EL (cell line): ENCODE data around the gene BTF3.
A peak's percentile ranks its signal among the peaks of the same experiment; 100 is the strongest.
"Not testable (repeated sequence)": the region's sequence is repeated elsewhere in the genome, so short reads cannot be mapped to it uniquely, and the experiment has no call there.

Experiments used
- DNase-seq: peaks from one replicate; pipeline ENCODE4 v3.0.0-alpha.2; 2016

BTF3 gene

DNA sequence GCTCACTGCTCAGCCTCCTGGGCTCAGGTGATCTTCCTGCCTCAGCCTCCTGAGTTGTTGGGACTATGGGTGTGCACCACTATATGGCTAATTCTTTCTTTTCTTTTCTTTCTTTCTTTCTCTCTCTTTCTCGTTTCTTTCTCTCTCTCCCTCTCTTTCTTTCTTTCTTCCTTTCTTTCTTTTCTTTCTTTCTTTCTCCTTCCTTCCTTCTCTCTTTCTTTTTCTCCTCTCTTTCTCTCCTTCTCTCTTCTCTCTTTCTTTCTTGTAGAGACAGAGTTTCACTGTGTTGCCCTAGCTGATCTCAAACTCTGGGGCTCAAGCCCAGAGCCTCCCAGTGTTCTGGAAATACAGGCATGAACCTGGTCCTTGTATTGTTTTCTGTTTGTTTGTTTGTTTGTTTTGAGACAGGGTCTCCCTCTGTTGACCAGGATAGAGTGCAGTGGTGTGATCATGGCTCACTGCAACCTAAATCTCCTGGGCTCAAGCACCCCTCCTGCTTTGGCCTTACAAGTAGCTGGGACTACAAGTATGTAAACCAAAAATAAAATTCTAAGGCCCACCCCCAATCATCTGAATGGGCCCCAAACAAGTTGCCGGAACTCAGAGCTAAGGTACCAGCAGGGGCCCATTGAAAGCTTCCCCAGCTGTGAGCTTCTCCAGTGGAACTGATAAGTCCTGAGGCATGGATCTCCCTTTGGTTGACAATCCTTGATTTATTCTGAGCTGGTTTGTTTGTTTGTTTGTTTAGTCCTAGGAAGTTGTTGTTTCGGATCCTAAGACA lies 11.9 kb upstream of the BTF3 start:
- no peak for DNase-seq

DNA sequence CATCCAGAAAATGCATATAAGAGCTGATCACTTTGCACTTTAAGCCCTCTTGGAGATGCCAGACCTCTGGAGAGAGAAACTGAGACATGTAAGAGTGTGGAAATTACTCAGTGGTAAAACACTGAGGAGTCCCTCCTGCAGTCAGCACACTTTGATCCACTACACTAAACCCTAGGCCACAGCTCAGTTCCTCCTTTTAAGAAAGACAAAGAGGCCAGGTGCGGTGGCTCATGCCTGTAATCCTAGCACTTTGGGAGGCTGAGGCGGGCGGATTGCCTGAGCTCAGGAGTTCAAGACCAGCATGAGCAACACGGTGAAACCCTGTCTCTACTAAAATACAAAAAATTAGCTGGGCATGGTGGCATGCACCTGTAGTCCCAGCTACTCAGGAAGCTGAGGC lies 11.0 kb upstream of the BTF3 start:
- DNase-seq: not testable (repeated sequence)

DNA sequence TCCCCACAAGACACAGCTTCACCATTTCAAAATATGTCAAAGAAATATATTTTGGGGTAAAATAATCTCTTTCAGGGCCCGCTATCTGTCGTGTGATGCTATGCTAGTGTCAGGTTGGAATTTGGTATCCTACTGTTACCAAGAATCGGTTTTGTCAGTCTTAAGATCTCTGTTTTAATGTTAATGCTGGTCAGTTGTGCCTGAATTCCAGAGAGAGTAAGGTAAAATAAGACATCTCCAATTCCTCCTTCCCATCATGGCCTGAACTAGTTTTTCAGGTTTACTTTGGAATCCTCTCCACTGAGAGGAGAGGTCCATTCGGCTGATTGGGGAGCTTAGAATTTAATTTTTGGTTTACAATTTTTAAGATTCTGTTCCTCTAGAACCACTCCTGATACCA lies 10.4 kb upstream of the BTF3 start:
- no peak for DNase-seq

DNA sequence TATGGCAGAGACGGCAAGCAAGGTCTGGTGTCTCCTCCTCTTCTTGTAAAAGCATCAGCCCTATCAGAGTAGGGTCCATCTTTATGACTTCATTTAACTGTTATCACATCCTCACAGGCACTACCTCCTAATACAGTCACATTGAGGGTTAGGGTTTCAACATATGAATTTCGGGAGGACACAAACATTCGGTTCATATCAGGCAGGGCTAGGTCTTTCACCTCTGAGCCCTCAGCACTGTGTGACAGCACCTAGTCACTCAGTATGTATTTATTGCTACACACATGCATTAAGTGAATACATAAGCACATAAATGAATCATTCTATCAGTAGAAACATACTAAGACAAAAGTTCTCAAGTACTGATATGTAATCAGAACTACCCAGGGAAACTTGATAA lies 9.4 kb upstream of the BTF3 start:
- DNase-seq: no peak

DNA sequence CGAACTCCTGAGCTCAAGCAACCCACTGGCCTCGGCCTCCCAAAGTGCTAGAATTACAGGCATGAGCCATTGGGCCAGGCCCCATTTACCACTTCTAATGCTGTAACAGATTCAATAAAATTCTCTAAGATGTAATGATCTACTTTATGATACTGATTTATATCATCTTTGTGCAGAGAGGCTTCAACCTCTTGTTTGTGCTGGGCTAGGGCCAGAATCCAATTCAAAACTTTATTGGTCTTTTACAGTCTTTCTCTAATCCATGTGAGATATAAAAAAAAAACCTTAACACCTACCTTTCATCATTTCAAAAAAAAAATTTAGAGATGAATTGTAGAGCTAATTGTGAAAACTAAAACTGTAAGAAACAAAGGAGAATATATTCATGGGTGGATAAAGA lies 8.2 kb upstream of the BTF3 start:
- DNase-seq: no peak

- DNase-seq: no peak
Measured at GRCh38 chr5:73491155-73491554, 7.1 kb upstream of the BTF3 start.

DNA sequence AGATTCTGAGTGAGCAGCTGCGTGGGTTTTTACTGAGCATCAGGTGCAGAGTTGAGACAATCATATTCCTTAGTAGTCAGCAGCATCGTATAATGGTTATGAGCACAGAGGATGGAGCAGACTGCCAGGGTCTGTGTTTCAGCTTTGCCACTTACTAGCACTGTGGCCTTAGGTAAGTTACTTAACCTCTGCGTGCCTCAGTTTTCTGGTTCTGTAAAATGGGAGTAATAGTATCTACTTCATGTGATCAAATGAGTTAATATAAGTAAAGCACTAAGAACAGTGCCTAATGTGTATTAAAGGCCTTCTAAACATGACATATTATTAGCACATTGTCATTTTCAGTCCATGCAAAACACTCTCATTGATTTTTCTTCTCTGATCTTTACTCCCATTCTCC lies 4.8 kb upstream of the BTF3 start:
- no peak for DNase-seq

DNA sequence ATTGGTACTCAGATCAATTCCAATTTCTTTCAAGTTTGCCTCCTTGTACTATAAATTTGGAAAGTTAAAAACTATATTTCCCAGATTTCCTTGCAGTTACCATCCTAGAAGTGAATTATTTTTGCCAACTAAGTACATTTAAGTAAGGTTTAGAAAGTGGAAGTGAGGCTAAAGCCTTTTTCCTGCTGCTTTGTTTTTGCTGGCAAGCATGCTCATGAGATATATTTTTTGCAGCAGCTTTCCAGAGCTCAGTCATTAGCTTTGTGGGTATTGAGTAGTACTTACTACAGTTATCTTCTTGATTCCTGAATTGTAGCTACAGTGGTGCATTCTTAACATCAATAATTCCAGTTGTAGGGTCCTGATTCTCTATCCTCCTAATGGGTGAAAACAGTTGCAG lies 3.5 kb upstream of the BTF3 start:
- DNase-seq: no peak

- no peak for DNase-seq
Measured at GRCh38 chr5:73495772-73496335, 2.4 kb upstream of the BTF3 start.

GRCh38 chr5:73496984-73497457 lies 1.2 kb upstream of the BTF3 start:
- DNase-seq: peak; percentile 79

DNA sequence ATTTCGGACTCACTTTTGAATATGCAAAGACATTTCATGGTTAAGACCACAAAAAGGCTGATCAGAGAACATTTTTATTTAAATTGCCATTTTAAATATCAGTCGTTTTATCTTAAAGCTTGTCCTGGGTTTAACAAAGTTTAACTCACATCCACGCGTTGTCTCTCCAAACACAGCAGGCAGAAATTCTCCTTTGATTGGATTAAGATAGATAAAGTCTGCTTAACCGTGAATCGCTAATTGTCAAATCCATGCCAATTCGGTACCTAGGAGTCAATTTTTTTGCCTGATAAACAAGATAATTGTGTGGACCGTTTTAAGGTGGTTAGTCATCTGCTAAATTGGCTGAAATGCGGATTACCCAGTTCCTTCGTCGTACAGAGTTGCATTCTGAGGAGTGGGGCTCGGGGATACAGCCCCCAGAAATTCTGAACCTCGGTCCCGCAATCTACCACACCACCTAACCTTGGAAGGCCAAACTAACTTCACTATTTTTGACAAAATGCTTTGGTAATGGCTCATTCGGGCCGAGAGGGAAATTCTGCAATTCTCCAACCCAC lies 665 bp upstream of the BTF3 start:
- DNase-seq: no peak

DNA sequence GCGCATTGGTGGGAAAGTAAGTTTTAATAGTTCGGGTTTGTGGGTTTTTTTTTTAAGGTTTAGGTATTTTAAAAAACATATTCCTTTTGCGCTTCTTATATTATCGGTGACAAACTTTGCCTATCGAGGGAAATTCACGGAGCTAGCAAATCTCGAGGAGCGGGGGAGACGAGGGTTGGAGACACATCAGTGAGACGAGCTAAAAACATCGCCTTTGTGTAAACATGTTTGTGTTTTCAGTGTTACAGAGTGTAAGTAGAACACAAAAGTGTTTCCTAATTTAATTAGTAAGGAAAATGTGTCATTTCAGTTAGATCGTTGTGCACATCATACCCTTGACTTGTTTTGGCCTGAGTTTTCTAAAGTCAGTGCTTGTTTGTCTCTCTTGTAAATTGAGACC lies 945 bp downstream of the BTF3 start:
- DNase-seq: no peak

DNA sequence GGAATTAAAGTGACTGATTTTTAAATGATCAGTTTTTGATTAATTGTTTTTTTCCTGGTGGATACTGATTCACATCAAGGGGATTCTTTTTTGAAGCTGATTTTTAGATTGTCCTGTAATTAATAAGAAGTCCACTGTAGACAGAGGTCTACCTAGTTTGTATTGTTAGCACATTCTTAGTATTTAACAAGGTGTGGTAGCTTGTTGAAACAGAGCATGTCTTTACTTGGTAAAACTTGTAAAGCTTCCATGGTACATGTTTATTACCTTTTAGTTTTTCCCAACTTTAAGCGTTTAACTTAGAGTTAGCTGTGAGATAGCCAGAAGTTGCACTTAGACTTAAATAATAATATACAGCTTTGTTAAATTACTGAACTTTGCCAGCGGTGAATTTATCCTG lies 1.5 kb downstream of the BTF3 start:
- DNase-seq: no peak

DNA sequence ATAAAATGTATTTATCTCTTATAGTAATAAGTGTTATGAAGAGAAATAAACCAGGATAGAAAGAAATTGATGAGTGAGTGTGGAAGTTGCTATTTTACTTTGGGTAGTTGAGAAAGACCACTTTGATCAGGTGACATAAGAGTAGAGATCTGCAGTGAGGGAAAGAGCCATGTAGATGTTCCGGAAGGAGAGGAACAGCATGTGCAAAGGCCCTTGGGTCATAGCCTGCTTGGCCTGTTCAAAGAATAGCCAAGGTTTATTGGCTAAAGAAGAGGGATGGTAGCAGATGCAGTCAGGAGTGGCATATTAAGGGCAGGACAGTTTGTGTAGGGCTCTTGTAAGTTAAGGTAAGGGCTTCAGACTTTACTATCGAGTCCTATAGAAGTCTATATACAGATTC lies 3.2 kb downstream of the BTF3 start:
- DNase-seq: no peak

- no peak for DNase-seq
Measured at GRCh38 chr5:73506459-73506955, 8.3 kb downstream of the BTF3 start.

GRCh38 chr5:73507062-73507461 lies 8.8 kb downstream of the BTF3 start:
- DNase-seq: no peak

GRCh38 chr5:73508521-73508920 lies 10.3 kb downstream of the BTF3 start:
- DNase-seq: not testable (repeated sequence)

DNA sequence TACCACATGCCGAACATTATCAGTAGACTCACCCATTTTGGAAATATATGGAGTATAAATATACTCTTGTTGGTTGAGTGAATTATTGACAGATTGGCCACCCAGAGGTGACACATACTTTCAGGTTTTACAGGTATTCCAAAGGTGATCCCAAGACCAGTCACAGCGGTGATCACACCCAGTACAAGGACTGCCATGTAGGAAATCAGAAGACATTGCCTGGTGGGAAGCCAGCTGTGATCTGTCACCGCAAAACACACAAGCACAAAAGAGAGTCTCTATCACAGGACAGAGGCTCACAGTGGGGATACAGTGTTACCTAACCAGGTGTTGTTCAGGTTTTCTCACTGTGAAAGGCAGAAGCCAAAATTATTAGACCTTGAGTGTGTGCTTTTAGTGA lies 15.8 kb downstream of the BTF3 start:
- DNase-seq: no peak

DNA sequence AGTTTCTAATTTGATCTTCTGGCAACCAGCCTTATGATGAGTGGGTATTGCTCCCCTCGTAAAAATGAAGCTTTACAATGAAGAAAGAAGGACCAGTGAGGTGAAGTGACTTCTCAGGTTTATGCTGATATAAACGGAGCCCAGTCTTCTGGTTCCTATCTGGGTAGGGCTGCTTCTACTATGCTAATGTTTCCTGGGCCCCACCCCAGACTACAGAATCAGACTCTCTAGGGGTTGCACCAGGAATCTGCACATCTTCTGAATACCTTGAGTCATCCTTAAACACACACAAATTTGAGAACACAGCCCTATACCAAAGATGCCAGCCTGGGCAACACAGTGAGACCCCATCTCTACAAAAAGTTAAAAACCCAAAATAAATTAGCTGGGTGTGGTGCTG lies 16.2 kb downstream of the BTF3 start:
- no peak for DNase-seq

DNA sequence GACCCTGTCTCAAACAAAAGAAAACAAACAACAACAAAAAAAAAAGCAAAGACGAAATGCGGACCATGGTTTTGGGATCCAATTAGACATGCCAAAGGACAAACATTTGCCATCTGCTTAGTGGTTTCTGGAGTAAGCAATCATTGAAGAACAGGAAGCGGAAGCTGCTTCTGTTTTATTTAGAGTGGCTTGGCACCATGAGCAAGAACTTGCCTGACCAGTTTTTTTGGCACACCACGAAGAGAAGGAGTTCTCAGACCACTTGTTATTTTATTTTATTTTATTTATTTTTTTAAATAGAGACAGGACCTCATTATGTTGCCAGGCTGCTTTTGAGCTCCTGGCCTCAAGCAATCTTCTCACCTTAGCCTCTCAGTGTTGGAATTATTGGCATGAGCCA lies 17.0 kb downstream of the BTF3 start:
- no peak for DNase-seq

DNA sequence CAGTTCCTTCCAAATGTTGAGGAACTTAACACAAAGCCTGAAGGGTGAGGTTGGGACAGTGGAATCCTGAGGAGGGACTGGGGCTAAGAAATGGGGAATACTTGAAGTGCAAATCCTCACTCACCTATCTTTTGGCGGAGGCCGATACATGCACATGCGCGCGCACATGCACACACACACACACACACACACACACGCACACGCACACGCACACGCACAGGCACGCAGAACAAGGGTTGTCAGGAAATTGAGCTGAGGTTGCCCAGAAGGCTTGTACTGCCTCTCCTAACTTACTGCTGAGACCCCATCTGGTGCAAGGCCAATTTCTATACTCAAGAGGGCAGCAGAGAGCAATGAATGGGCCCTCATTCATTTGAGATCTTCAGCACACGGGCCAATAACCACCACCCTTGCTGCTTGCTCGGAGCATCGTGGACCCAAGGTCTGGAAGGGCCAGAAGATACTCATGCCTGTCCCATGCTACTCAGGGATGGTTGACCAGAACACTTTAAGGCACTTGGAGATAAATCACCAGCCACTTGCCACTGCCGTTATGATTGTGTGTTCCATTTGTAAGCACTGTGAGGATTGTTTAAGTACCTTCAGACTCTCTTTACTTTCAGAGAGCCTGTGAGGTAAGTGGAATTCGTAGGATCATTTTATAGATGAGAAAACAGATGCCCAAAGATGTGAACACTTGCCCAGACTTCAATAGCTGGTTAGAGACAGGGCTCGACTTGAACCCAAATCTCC lies 21.5 kb downstream of the BTF3 start:
- DNase-seq: peak; percentile 84

GRCh38 chr5:73522989-73523388 lies 24.7 kb downstream of the BTF3 start:
- DNase-seq: no peak

GRCh38 chr5:73523861-73524260 lies 25.6 kb downstream of the BTF3 start:
- DNase-seq: no peak
